Measurements from ENCODE around the gene ECHDC3.

ECHDC3 gene

DNA sequence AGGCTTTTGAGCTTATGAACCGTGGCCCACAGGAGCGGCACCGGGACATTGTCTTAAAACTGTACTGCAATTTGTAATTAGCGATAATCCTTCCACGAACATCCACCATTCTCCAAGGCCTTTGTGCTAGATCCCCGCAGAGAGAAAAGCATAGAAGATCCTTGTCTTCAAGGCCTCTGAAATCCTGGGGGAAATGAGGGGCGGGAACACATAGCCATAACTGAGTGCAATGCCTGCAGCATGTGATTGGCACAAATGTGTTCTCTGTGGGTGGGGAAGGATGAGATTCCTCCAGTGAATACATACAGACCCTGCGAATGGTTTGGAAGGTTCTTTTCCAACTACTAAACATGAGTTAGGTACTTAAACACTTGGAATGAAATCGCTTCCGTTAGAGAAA is 55.1 kb downstream of the ECHDC3 start:
- no peak for DNase-seq (ENCODE audit: extremely low read depth, low read depth)
- no peak for TF ChIP-seq CTCF (IDR thresholded peaks at IDR 0.05; ENCODE audit: low read depth, low read length)

- no peak for TF ChIP-seq CTCF (IDR thresholded peaks at IDR 0.05; ENCODE audit: low read depth, low read length)
- DNase-seq (ENCODE audit: extremely low read depth, low read depth) = no peak
Observed at GRCh38 chr10:11797847-11798633, 55.9 kb downstream of the ECHDC3 start.

DNA sequence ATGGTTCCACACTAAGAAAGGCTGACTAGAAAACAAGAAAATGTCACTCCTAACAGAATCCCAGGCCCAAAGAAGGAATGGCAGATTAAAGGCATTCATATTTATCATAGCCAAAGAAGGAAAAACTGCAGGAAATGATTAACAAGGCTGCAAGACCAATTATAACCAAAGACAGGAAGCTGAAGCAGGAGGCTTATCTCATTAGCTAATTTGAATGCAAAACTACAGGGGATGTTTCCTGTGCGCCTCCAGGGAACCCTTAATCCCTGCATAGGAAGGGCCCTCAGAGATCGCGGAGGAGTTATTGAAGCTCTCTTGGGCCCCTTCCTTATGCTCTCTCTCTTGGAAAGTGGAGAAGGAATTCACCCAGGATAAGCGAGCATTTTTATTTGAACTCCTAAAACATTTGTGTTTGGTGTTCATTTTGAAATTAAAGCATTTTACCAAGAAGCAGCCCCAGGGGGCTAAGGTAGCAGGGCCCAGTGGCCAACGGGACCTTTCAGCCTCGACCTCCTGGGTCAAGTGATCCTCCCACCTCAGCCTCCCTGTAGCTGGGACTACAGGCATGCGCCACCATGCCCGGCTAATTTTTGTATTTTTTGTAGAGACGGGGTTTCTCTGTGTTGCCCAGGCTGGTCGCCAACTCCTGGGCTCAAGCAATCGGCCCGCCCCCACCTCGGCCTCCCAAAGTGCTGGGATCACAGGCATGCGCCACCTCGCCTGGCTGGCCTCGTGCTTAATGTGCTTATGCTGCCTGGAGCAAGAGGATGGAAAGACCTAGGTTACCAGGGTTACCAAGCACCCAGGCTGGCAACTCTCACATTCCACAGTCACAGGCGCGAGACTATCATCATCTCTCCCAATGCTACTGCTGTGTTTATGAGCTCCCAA is 56.9 kb downstream of the ECHDC3 start:
- DNase-seq (ENCODE audit: extremely low read depth, low read depth) = no peak
- TF ChIP-seq CTCF (IDR thresholded peaks at IDR 0.05; ENCODE audit: low read depth, low read length) = no peak

DNA sequence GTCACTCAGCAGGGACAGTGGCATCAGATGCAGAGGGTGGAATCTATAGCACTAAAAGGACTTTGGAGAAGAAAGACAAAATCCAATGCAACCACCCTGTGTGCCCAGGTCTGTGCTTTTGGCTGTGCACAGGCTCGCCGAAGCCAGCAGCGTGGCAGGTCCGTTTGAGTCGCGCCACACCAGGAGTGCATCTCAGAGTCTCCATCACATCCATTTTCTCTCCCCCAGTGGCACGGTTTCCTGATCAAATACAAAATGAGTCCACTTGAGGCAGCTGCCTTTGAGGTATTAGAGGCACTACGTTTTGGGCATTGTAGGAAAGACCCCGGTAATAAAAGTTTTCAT is 57.5 kb downstream of the ECHDC3 start:
- no peak for DNase-seq (ENCODE audit: extremely low read depth, low read depth)
- TF ChIP-seq CTCF (IDR thresholded peaks at IDR 0.05; ENCODE audit: low read depth, low read length) = no peak

DNA sequence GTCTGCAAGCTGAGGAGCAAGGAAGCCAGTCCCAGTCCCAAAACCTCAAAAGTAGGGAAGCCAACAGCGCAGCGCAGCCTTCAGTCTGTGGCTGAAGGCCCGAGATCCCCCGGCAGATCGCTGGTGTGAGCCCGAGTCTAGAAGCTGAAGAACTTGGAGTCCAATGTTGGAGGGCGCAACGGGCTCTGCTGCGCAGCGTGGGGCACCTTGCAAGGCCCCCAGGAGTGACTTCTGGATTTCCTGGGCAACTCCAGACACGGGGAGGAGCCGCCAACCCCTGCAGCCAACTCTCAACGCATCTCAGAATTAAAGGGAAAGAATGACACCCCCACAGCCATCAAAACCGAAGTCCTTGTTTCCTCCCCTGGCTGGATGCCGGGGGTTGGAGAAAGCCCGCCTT is 62.2 kb downstream of the ECHDC3 start:
- no peak for DNase-seq (ENCODE audit: extremely low read depth, low read depth)
- no peak for TF ChIP-seq CTCF (IDR thresholded peaks at IDR 0.05; ENCODE audit: low read depth, low read length)

GRCh38 chr10:11805792-11806191 is 63.6 kb downstream of the ECHDC3 start:
- no peak for DNase-seq (ENCODE audit: extremely low read depth, low read depth)
- TF ChIP-seq CTCF (IDR thresholded peaks at IDR 0.05; ENCODE audit: low read depth, low read length) = no peak

DNA sequence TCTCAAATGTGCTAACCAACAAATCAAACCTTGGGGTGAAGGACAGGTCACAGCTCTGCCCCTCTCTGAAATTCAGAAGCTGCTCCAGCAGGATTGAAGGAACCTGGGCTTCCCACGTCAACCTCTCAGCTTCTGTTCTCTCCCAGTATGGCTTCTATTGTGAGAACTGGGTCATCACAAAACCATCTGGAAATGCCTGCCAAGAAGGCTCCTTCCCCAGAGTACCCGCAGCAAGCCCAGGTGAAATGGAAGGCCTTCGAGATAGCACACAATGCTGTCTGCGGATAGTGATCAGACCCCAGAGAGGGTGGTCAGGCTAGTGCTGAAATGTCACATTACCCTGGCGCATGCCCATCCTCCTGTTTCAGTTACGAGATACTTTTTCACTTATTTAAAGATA is 64.5 kb downstream of the ECHDC3 start:
- DNase-seq (ENCODE audit: extremely low read depth, low read depth) = no peak
- no peak for TF ChIP-seq CTCF (IDR thresholded peaks at IDR 0.05; ENCODE audit: low read depth, low read length)

Measured in AG09319 (cell line).